SK-N-DZ (cell line): ENCODE measurements around the gene PPP1R16B.
"Not testable (repeated sequence)": the region's sequence is repeated elsewhere in the genome, so short reads cannot be mapped to it uniquely, and the experiment has no call there.

Experiments used
- DNase-seq: peaks from one replicate; pipeline ENCODE4 v3.0.0-alpha.2; 2015; ENCODE audit warnings: low spot score

Gene PPP1R16B

GRCh38 chr20:38844963-38845362 lies 39.5 kb downstream of the PPP1R16B start:
- DNase-seq, result no peak

- DNase-seq, result no peak
Measured at GRCh38 chr20:38847840-38848239, 42.3 kb downstream of the PPP1R16B start.

GRCh38 chr20:38853759-38854158 lies 48.3 kb downstream of the PPP1R16B start:
- DNase-seq, result no peak

- no peak for DNase-seq
Measured at GRCh38 chr20:38854654-38855066, 49.2 kb downstream of the PPP1R16B start.

- no peak for DNase-seq
Measured at GRCh38 chr20:38855356-38855755, 49.9 kb downstream of the PPP1R16B start.

GRCh38 chr20:38856570-38856969 lies 51.1 kb downstream of the PPP1R16B start:
- no peak for DNase-seq

GRCh38 chr20:38857703-38858102 lies 52.2 kb downstream of the PPP1R16B start:
- DNase-seq, result no peak

- DNase-seq, result no peak
Measured at GRCh38 chr20:38859070-38859690, 53.7 kb downstream of the PPP1R16B start.

GRCh38 chr20:38859857-38860256 lies 54.4 kb downstream of the PPP1R16B start:
- not testable (repeated sequence) for DNase-seq

- no peak for DNase-seq
Measured at GRCh38 chr20:38861071-38861401, 55.5 kb downstream of the PPP1R16B start.

GRCh38 chr20:38862226-38862625 lies 56.7 kb downstream of the PPP1R16B start:
- DNase-seq, result no peak

- DNase-seq, result no peak
Measured at GRCh38 chr20:38863024-38863851, 57.7 kb downstream of the PPP1R16B start.

GRCh38 chr20:38864662-38865061 lies 59.2 kb downstream of the PPP1R16B start:
- peak; percentile 82 for DNase-seq

- peak; percentile 62 for DNase-seq
Measured at GRCh38 chr20:38866265-38867061, 61.0 kb downstream of the PPP1R16B start.

GRCh38 chr20:38867062-38867359 lies 61.5 kb downstream of the PPP1R16B start:
- DNase-seq, result no peak

- DNase-seq, result no peak
Measured at GRCh38 chr20:38870733-38871559, 65.4 kb downstream of the PPP1R16B start.

GRCh38 chr20:38871560-38871953 lies 66.1 kb downstream of the PPP1R16B start:
- no peak for DNase-seq

GRCh38 chr20:38872036-38872435 lies 66.5 kb downstream of the PPP1R16B start:
- DNase-seq, result no peak

GRCh38 chr20:38872491-38873049 lies 67.1 kb downstream of the PPP1R16B start:
- no peak for DNase-seq

- DNase-seq, result no peak
Measured at GRCh38 chr20:38873050-38873581, 67.6 kb downstream of the PPP1R16B start.
